Measurements from ENCODE around the gene TSPAN3.

TSPAN3 gene

GRCh38 chr15:77033729-77034671, 36.9 kb downstream of the TSPAN3 start:
- no peak for DNase-seq (ENCODE audit: low read depth in 2 of 2)

GRCh38 chr15:77033417-77033728, 37.5 kb downstream of the TSPAN3 start:
- DNase-seq (ENCODE audit: low read depth in 2 of 2) = no peak

- DNase-seq (ENCODE audit: low read depth in 2 of 2) = no peak
These were observed 38.1 kb downstream of the TSPAN3 start for GRCh38 chr15:77032647-77033416.

GRCh38 chr15:77032052-77032646, 38.8 kb downstream of the TSPAN3 start:
- DNase-seq (ENCODE audit: low read depth in 2 of 2) = no peak

- DNase-seq (ENCODE audit: low read depth in 2 of 2) = no peak
These were observed 39.4 kb downstream of the TSPAN3 start for GRCh38 chr15:77031376-77032050.

GRCh38 chr15:77030928-77031375, 40.0 kb downstream of the TSPAN3 start:
- DNase-seq (ENCODE audit: low read depth in 2 of 2) = no peak

- no peak for DNase-seq (ENCODE audit: low read depth in 2 of 2)
These were observed 40.6 kb downstream of the TSPAN3 start for GRCh38 chr15:77030048-77030927.

- DNase-seq (ENCODE audit: low read depth in 2 of 2) = no peak
These were observed 41.5 kb downstream of the TSPAN3 start for GRCh38 chr15:77029166-77030047.

- no peak for DNase-seq (ENCODE audit: low read depth in 2 of 2)
These were observed 42.3 kb downstream of the TSPAN3 start for GRCh38 chr15:77028451-77029165.

- no peak for DNase-seq (ENCODE audit: low read depth in 2 of 2)
These were observed 43.0 kb downstream of the TSPAN3 start for GRCh38 chr15:77027697-77028450.

- DNase-seq (ENCODE audit: low read depth in 2 of 2) = no peak
These were observed 43.7 kb downstream of the TSPAN3 start for GRCh38 chr15:77027111-77027696.

GRCh38 chr15:77026501-77027110, 44.3 kb downstream of the TSPAN3 start:
- DNase-seq (ENCODE audit: low read depth in 2 of 2) = no peak

GRCh38 chr15:77025941-77026411, 44.9 kb downstream of the TSPAN3 start:
- no peak for DNase-seq (ENCODE audit: low read depth in 2 of 2)

GRCh38 chr15:77025083-77025901, 45.6 kb downstream of the TSPAN3 start:
- no peak for DNase-seq (ENCODE audit: low read depth in 2 of 2)

- peak; percentile 56 to 58 for DNase-seq (ENCODE audit: low read depth in 2 of 2)
These were observed 46.4 kb downstream of the TSPAN3 start for GRCh38 chr15:77024273-77025082.

Data from stimulated activated CD8-positive, alpha-beta memory T cell treated with anti-CD3 and anti-CD28 coated beads, Interleukin-15, amount 100 ng/mL, for 48 hours (primary cell).